ENCODE data around the gene BDKRB1.

The BDKRB1 gene

GRCh38 chr14:96294246-96294645 is 38.2 kb downstream of the BDKRB1 start:
- Mint-ChIP-seq H3K27me3 (no peaks in the 10 kb centered on the region), H3K4me1 (peaks cover 0 to 2% of the 10 kb centered on the region in 2 donors), H3K4me3 (no peak overlapping the region), H3K27ac (no peak overlapping the region), H3K9me3 (no peaks in the 10 kb centered on the region), H3K36me3 (peaks cover 14 to 29% of the 10 kb centered on the region in 2 donors)
- ATAC-seq (replicated peaks) (no peak), DNase-seq (no peak)

- DNase-seq (no peak), ATAC-seq (replicated peaks) (peak; percentile 34 to 38)
- peaks cover 0 to 2% of the 10 kb centered on the region in 2 donors for H3K4me1 Mint-ChIP-seq
- peaks cover 11 to 23% of the 10 kb centered on the region in 2 donors for H3K36me3 Mint-ChIP-seq
- H3K4me3 Mint-ChIP-seq: no peak overlapping the region
- H3K9me3 Mint-ChIP-seq: no peaks in the 10 kb centered on the region
- no peak overlapping the region for H3K27ac Mint-ChIP-seq
- H3K27me3 Mint-ChIP-seq: no peaks in the 10 kb centered on the region
Measured at GRCh38 chr14:96297000-96297399, 41.0 kb downstream of the BDKRB1 start.

GRCh38 chr14:96297997-96298515 is 42.0 kb downstream of the BDKRB1 start:
- H3K27me3 Mint-ChIP-seq: no peaks in the 10 kb centered on the region
- ATAC-seq (replicated peaks): no peak
- H3K9me3 Mint-ChIP-seq: no peaks in the 10 kb centered on the region
- no peak for DNase-seq
- peaks cover 13 to 24% of the 10 kb centered on the region in 2 donors for H3K36me3 Mint-ChIP-seq
- no peak overlapping the region for H3K27ac Mint-ChIP-seq
- H3K4me3 Mint-ChIP-seq: no peak overlapping the region
- H3K4me1 Mint-ChIP-seq: peaks cover 0 to 2% of the 10 kb centered on the region in 2 donors

GRCh38 chr14:96299441-96299840 is 43.4 kb downstream of the BDKRB1 start:
- peaks cover 12 to 17% of the 10 kb centered on the region in 2 donors for H3K36me3 Mint-ChIP-seq

GRCh38 chr14:96303981-96304380 is 48.0 kb downstream of the BDKRB1 start:
- H3K27ac Mint-ChIP-seq: no peak overlapping the region
- ATAC-seq (replicated peaks) (no peak), DNase-seq (no peak)
- H3K27me3 Mint-ChIP-seq: no peaks in the 10 kb centered on the region
- no peak overlapping the region for H3K4me3 Mint-ChIP-seq
- H3K9me3 Mint-ChIP-seq: no peaks in the 10 kb centered on the region
- no peaks in the 10 kb centered on the region for H3K4me1 Mint-ChIP-seq
- H3K36me3 Mint-ChIP-seq: peaks cover 15 to 24% of the 10 kb centered on the region in 2 donors

More at GRCh38 chr14:96299441-96299840, 43.4 kb downstream of the BDKRB1 start:
- Mint-ChIP-seq H3K27ac (no peak overlapping the region), H3K9me3 (no peaks in the 10 kb centered on the region), H3K4me1 (peaks cover 0 to 2% of the 10 kb centered on the region in 2 donors), H3K27me3 (no peaks in the 10 kb centered on the region), H3K4me3 (no peak overlapping the region)
- DNase-seq (no peak), ATAC-seq (replicated peaks) (no peak)

- Mint-ChIP-seq H3K27ac (no peak overlapping the region), H3K4me3 (no peak overlapping the region), H3K9me3 (no peaks in the 10 kb centered on the region), H3K27me3 (no peaks in the 10 kb centered on the region), H3K4me1 (no peaks in the 10 kb centered on the region), H3K36me3 (peaks cover 16 to 31% of the 10 kb centered on the region in 2 donors)
- DNase-seq: no peak
- no peak for ATAC-seq (replicated peaks)
Measured at GRCh38 chr14:96304956-96305355, 48.9 kb downstream of the BDKRB1 start.

GRCh38 chr14:96307434-96307833 is 51.4 kb downstream of the BDKRB1 start:
- Mint-ChIP-seq H3K36me3 (peaks cover 21 to 31% of the 10 kb centered on the region in 2 donors), H3K27me3 (no peaks in the 10 kb centered on the region), H3K4me1 (no peaks in the 10 kb centered on the region), H3K9me3 (no peaks in the 10 kb centered on the region), H3K4me3 (no peak overlapping the region), H3K27ac (no peak overlapping the region)
- ATAC-seq (replicated peaks) (no peak), DNase-seq (no peak)

- Mint-ChIP-seq H3K27ac (no peak overlapping the region), H3K4me1 (no peaks in the 10 kb centered on the region), H3K9me3 (no peaks in the 10 kb centered on the region), H3K27me3 (no peaks in the 10 kb centered on the region), H3K36me3 (peaks cover 21 to 40% of the 10 kb centered on the region in 2 donors), H3K4me3 (no peak overlapping the region)
- DNase-seq (no peak), ATAC-seq (replicated peaks) (no peak)
Measured at GRCh38 chr14:96309133-96309895, 53.3 kb downstream of the BDKRB1 start.

- H3K27me3 Mint-ChIP-seq: no peaks in the 10 kb centered on the region
- no peak overlapping the region for H3K27ac Mint-ChIP-seq
- no peaks in the 10 kb centered on the region for H3K9me3 Mint-ChIP-seq
- H3K4me3 Mint-ChIP-seq: no peak overlapping the region
- ATAC-seq (replicated peaks) (no peak), DNase-seq (no peak)
- H3K36me3 Mint-ChIP-seq: peaks cover 18 to 40% of the 10 kb centered on the region in 2 donors
- H3K4me1 Mint-ChIP-seq: no peaks in the 10 kb centered on the region
Measured at GRCh38 chr14:96309896-96310330, 53.9 kb downstream of the BDKRB1 start.

- no peak for ATAC-seq (replicated peaks)
Measured at GRCh38 chr14:96310906-96311305, 54.9 kb downstream of the BDKRB1 start.

More at GRCh38 chr14:96310906-96311305, 54.9 kb downstream of the BDKRB1 start:
- no peaks in the 10 kb centered on the region for H3K27me3 Mint-ChIP-seq
- DNase-seq: no peak
- no peak overlapping the region for H3K27ac Mint-ChIP-seq
- no peak overlapping the region for H3K4me3 Mint-ChIP-seq
- no peaks in the 10 kb centered on the region for H3K4me1 Mint-ChIP-seq
- peaks cover 18 to 45% of the 10 kb centered on the region in 2 donors for H3K36me3 Mint-ChIP-seq
- no peaks in the 10 kb centered on the region for H3K9me3 Mint-ChIP-seq
